ENCODE measurements around the gene ALG8. TPM values are rescaled to one million over a fixed set of nuclear protein-coding genes. Genes with fewer than 3 reads are reported as not detected.

Gene ALG8
- total RNA-seq = 10 to 100 TPM; 22.7 to 40.1 TPM

DNA sequence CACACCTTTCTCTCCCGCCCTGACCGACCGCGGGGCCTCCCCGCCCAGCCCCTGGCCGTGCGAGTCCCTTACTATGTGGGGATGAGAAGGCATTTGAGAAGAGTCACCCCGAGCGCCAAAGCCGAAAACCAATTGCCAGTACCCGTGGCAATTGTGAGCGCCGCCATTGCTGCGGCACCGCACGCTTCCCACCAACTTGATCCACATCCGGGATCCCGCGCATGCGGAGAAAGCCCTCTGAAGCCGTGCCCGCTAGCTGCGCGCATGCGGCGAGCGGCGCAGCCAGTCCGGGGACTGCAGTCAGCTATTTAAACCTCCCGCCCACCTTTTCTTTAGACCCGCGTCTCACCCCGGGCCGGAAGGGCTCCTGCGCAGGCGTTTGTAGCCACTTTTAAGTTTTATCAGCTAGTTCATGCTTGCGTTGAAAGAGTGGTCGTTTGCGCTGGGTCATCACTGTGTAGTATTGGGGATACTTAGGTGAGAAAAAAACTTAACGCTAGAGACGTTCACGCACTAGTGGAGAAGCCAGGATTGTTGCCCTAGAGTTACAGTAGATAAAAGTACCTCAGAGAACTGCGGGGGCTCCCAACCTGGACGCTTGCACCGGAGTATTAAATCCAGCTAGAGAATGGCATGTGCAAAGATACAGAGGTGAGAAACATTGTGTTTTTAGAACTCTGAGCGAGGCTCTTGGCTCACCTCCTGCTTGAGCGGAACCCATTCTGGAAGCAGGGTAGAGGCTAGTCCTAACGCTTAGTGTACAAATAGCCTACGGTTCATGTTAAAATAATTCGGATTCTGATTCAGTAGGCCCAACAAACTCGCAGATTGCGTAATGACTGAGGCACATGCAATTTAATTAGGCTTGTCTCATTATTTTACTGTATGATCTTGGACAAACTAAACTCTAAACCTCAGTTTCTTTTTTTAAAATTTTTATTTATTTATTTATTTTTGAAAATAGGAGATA lies at the start of gene ALG8:
Gene ALG8 (minus strand): TSS at position 205 of the 970 bp plus-strand sequence. CDS start 38 bp downstream, at position 167.
- H3K4me3 ChIP-seq = peak within 1 kb of the TSS; percentile 69
- intact Hi-C loops (cut with DNase I) = no loop called here
- peak; percentile 96 for DNase-seq
- TF ChIP-seq, protein P1, sequence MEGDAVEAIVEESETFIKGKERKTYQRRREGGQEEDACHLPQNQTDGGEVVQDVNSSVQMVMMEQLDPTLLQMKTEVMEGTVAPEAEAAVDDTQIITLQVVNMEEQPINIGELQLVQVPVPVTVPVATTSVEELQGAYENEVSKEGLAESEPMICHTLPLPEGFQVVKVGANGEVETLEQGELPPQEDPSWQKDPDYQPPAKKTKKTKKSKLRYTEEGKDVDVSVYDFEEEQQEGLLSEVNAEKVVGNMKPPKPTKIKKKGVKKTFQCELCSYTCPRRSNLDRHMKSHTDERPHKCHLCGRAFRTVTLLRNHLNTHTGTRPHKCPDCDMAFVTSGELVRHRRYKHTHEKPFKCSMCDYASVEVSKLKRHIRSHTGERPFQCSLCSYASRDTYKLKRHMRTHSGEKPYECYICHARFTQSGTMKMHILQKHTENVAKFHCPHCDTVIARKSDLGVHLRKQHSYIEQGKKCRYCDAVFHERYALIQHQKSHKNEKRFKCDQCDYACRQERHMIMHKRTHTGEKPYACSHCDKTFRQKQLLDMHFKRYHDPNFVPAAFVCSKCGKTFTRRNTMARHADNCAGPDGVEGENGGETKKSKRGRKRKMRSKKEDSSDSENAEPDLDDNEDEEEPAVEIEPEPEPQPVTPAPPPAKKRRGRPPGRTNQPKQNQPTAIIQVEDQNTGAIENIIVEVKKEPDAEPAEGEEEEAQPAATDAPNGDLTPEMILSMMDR (IDR thresholded peaks at IDR 0.05) = no peak
- H3K27ac ChIP-seq = peak within 1 kb of the TSS; percentile 44
- peaks cover 13% of the 10 kb centered on the region for H3K4me1 ChIP-seq
- peak within 1 kb of the TSS; percentile 65 to 86 for H3K9ac ChIP-seq (ENCODE audit: low read depth in 2 of 2, low read length in 2 of 2)
- no peaks in the 10 kb centered on the region for H3K27me3 ChIP-seq
- H3K36me3 ChIP-seq = no peaks in the 10 kb centered on the region
- no peaks in the 10 kb centered on the region for H3K9me3 ChIP-seq

DNA sequence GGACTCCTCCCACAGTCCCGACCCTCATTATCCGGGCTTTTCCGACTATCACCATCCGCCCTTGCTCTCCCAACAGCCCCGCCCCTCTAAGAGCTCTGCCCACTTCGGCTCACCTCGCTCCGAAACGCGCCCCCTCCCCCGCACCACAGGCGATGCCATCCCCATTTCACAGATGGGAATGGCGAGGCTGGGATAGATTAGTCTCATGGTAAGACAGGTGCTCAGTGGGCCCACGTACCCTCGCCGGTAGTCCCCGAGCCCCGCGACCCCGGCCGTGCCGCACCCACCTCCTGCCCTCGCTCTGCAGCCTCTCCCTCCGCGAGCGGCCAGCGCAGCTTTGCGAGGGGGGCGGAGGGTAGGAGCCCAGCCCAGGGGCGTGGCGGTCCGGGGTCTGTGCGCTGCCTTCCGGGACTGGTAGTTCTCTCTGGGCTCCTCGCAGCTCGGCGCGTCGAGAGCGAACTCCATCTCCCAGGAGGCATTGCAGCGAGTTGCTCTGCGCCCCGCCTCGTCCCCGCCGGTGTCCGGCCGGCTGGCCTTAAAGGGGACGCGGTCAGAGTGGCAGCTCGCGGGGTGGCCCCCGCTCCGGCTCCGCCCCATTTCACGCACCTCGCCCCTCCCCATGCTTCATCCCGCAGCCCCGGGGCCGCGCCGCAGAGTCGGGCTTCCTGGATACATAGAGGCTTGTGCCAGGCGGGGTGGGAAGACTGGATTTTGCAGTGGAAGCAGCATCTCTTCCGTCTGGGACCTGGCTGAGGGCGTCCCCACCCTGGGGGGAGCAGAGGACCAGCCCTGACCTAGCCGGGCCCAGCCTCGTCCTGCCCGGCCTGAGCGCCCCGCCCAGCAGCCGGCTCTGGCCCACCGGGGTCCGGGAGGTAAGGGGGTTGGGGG lies 49.1 kb upstream of the ALG8 start, which contains the start of the genes KCTD21 and USP35:
Gene KCTD21 (minus strand): TSS at position 341 of the 888 bp plus-strand sequence. CDS start 14,072 bp downstream, outside the sequence.
Gene USP35 (plus strand): TSS at position 634 of the 888 bp plus-strand sequence. CDS start 7,327 bp downstream, outside the sequence.
- H3K9me3 ChIP-seq = no peaks in the 10 kb centered on the region
- peak; percentile 97 for DNase-seq
- TF ChIP-seq, protein P1 (IDR thresholded peaks at IDR 0.05) = no peak

DNA sequence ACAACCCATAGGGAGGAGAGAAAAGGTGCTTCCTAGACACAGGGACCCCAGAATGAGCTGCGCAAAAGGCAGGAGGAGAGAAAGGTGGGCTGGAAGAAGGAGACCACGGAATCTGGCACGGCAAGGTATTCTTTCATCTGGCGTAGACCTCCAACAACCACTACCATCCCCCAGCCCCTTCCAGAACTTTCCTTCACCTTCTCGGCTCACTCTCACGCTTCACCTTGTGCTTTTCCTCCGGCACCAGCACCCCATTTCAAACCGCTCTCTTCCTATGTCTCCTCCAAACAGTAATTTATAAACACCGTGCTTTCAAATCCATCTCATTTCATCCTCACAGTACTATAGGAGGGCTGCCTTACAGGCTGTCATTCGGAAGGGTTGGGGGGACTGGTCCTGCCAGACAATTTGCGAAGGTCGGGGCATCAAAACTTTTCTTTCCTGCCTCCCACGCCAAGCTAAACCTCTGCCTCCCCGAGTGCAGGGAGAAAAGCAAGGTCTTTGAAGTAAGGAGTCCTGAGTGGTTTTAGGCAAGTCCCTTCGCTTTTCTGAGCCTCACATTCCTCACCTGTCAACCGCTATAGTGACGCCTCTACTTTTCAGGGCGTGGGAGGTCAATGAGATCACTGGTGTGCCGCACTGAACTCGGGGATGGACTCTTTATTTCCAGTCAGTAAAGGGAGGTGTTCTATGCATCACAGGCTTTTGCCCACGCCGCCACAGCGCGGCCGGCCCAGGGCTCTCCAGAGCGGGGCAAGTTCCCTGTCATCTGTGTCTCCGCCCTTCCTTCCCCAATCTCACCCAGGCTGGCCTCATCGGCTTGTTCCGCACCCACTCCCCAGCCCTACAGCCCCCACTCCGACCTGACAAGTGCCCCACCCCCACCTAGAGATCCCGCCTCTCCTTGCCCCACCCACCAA lies 48.2 kb upstream of the ALG8 start:
- TF ChIP-seq, protein P1 (IDR thresholded peaks at IDR 0.05) = no peak
- H3K27ac ChIP-seq = peak overlapping the region; percentile 74
- H3K9me3 ChIP-seq = no peaks in the 10 kb centered on the region
- peak overlapping the region; percentile 90 for H3K4me3 ChIP-seq
- H3K9ac ChIP-seq (ENCODE audit: low read depth in 2 of 2, low read length in 2 of 2) = peak overlapping the region; percentile 77 to 81
- DNase-seq = no peak
- no peaks in the 10 kb centered on the region for H3K4me1 ChIP-seq
- intact Hi-C loops (cut with DNase I) = no loop called here
- H3K27me3 ChIP-seq = no peaks in the 10 kb centered on the region
- no peaks in the 10 kb centered on the region for H3K36me3 ChIP-seq

More for the DNA sequence above, 49.1 kb upstream of the ALG8 start, which contains the start of the genes KCTD21 and USP35:
- Histone ChIP-seq H3K4me3 (peak within 1 kb of the TSS; percentile 90), H3K9ac (ENCODE audit: low read depth in 2 of 2, low read length in 2 of 2) (peak within 1 kb of the TSS; percentile 77 to 81), H3K4me1 (no peaks in the 10 kb centered on the region), H3K36me3 (no peaks in the 10 kb centered on the region), H3K27ac (peak within 1 kb of the TSS; percentile 74), H3K27me3 (no peaks in the 10 kb centered on the region)
- intact Hi-C loops (cut with DNase I) = no loop called here

DNA sequence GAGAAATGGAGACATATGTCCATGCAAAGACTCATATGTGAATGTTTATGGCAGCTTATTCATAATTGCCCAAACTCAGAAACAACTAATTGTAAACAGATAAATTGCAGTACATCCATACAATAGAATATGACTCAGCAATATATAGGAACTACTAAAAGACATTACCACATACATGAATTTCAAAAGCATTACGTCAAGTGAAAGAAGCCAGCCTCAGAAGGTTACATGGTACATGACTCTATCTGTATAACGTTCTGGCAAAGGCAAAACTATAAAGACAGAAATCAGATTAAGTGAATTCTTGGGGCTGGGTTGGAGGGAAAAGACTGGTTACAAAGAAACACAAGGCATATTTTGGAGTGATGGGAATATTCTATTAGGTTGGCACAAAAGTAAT lies 41.8 kb upstream of the ALG8 start:
- DNase-seq = no peak
- no peak overlapping the region for H3K4me3 ChIP-seq
- no peaks in the 10 kb centered on the region for H3K4me1 ChIP-seq
- H3K27ac ChIP-seq = no peak overlapping the region
- TF ChIP-seq, protein P1 (IDR thresholded peaks at IDR 0.05) = no peak
- intact Hi-C loops (cut with DNase I) = no loop called here
- no peak overlapping the region for H3K9ac ChIP-seq (ENCODE audit: low read depth in 2 of 2, low read length in 2 of 2)
- H3K9me3 ChIP-seq = no peaks in the 10 kb centered on the region
- no peaks in the 10 kb centered on the region for H3K36me3 ChIP-seq
- no peaks in the 10 kb centered on the region for H3K27me3 ChIP-seq
